Inflammatory macrophage treated with lipopolysaccharide for 1 hour (primary cell): Measurements from ENCODE around the gene DHRS7C.
"Not testable (repeated sequence)": the region's sequence is repeated elsewhere in the genome, so short reads cannot be mapped to it uniquely, and the experiment has no call there.

ENCODE experiments used
- DNase-seq, 2 donors: peaks; one replicate each; pipeline ENCODE4 v3.0.0-alpha.2; 2020 to 2022

Gene DHRS7C

DNA sequence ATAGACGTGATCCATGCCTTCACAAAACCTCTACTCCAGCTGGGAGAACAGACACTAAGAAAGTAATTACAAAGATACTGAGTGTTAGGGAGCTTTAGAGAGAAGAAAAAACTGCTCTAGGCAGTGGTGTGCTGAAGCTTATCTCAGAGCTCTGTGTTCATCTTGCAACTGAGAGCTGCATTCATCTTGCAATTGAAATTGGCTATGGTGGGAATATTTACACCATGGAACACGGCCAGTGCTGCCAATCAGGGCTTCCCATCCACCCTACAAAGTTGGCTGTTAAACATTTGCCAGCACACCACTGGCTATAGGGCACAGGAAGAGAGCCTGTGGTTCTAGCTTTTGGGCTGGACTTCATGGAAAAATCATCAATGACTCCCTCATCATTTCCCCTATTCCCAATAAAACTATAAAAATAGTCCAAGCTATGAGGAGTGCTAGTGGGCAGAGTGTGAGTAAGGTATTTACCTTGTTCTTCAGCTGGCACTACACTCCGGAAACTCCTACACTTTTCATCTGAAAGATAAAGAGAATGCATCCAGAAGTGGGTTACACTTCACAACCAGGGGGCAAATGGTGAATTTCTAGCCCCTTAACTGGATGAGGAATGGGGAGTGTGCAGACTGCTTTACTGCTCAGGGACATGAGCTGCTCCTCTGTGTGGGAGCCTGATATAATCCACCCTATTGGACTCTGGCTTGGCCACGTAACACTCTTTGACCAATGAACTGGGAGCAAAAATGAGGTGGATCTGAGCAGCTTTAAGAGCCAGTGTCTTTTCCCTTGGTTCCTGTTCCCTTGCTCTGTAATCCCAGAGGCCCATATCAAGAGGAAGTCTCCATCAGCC, 18.9 kb upstream of the DHRS7C start:
- DNase-seq: no peak

- DNase-seq: no peak
Observed at GRCh38 chr17:9809409-9809808, 18.0 kb upstream of the DHRS7C start.

GRCh38 chr17:9806699-9807098, 15.3 kb upstream of the DHRS7C start:
- DNase-seq: no peak

DNA sequence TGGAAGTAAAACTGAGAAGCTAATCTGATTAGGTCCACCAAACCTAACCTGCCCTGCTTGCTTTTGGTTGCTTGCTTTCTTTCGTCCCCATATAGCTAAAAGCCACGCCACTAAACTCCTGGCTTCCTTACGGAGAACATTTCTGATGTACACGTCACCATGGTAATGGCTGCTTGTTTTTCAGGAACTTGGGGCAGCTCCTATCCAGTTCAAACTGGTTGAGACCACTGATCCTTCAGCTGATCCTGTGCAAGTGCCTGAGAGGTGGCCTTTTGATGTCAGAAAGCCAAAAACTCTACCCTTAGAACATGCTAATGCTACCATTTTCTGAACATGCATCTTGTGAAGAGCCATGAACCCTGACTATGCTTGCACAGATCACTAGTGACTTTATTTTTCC, 14.4 kb upstream of the DHRS7C start:
- no peak for DNase-seq

DNA sequence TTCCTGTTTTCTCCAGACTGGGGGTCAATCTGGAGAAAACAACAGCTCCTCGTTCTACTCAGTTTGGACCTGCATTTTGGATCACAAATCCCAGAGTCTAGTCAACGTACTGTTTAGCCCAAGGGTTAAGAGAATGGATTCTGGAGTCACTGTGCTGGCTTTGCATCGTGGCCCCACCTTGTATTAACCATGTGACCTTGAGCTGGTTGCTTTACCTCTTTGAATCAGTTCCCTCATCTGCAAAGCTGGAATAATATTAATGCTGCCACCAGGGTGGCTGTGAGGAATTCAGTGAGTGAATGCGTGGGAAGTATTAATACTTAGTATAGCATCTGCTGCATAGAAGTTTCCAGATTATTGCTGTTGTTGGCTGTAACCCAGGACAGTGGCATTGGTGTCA, 11.3 kb upstream of the DHRS7C start:
- DNase-seq: no peak

DNA sequence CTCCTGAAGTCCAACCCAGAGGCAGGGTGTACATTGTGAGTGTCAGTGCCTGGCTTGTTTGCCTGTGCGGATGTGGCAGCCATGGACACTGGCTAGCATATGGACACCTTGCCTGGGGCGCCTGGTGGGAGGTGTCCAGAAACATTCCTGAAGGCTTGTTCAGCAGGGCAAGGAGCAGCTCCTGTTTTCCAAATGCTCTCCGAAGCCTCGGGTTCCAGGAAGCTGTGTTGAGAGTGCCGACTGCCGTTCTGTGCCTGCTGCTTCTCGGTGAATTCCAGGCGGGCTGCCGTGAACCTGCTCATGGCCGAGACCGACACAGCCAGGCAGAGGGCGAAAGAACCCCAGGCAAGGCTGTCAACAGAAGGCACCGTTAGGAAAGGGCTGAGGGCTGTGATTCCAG, 10.9 kb upstream of the DHRS7C start:
- DNase-seq: no peak

DNA sequence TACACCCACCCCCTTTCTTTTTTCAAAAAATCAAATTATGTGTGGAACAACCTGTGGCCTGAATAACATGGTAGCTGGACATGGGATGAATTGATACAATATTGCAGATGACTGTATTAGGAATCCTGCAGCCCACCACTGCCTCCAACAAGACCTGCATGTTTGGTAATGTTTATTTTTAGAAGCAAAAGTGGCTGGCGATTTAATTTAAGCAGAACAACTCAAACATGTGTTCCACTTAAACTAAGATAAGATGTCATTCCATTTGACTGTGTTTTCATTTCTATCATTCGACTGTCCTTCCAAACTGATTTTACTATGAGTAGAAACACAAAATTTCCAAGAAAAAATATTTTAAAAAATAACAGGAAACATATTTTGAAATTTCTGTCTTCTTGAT, 10.1 kb upstream of the DHRS7C start:
- DNase-seq: no peak

DNA sequence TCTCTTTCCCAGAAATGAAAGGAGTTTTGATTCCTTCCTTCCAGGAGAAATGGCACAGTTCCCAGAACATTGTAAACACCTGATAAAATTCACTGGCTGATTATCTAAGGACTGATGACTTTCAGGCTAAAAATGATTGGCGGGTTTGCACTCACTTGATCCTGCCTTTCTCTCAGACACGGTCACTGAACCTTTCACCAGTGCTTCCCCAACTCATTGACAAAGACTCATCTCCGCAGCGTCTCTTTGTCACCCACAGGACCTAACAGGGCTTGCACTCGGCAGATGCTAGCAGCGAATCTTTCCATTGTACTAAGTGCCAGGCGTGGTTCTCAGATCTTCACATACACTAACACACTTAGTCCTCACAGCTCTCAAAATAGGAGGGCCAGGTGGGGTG, 7.3 kb upstream of the DHRS7C start:
- no peak for DNase-seq

DNA sequence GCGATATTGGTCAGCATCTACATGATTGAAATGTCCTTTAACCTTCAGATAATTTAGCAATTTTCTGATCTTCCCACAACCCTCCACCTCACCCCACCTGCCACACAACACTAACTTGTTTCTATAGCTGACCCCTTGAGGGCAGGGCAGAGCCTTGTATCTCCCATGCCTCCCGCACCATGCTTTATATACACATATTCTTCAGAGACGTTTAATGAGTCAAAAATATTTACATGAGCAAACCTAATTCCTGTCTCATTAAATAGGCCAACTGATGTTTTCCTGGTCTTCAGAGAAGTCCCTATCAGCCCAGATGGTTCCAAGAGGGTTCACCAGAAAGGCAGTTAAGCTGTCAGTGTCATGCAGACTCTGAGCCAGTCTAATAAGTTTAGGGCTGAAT, 6.6 kb upstream of the DHRS7C start:
- DNase-seq: no peak

DNA sequence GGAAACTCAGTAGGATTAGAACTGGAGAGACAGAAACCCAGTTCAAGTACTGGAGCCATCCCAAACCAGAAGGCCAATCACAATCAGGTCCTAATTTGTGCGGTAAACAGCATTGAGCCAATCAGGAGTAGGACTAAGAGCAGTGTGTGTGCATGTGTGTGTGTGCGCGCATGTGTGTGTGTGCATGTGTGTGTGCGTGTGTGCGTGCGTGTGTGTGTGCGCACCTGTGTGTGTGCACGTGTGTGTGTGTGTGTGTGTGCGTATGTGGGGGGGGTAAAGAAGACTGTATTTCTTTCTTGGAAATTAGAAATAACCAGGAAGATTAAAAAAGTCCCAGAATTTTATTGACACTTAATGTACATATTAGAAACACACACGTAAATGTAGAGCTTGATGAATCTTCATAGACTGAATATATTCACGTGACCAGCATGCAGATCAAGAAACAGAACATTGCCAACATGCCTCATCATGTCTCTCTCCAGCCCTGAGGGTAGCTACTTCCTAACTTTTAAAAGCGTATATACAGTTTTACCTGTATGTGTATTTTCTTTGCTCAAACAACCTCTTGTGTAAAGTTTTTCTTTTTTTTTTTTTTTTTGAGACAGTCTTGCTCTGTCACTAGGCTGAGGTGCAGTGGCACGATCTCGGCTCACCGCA, 919 bp upstream of the DHRS7C start:
- no peak for DNase-seq

GRCh38 chr17:9790316-9790715, 1.1 kb downstream of the DHRS7C start:
- DNase-seq: no peak

GRCh38 chr17:9788601-9789000, 2.8 kb downstream of the DHRS7C start:
- DNase-seq: no peak

- no peak for DNase-seq
Observed at GRCh38 chr17:9784544-9784943, 6.8 kb downstream of the DHRS7C start.

DNA sequence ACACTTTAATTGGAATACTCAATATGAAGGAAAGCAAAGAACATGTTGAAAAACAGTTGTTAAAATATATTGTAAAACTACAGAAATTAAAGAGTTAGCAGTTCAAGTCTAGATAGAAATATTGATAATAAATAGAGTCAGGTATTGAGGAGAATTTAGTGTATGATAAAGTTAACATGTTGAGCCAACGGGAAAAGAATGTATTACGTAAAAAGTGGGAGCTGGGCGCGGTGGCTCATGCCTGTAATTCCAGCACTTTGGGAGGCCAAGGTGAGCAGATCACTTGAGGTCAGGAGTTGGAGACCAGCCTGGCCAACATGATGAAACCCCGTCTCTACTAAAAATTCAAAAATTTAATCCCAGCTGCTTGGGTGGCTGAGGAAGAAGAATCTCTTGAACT, 7.9 kb downstream of the DHRS7C start:
- not testable (repeated sequence) for DNase-seq

GRCh38 chr17:9783050-9783449, 8.3 kb downstream of the DHRS7C start:
- no peak for DNase-seq

- no peak for DNase-seq
Observed at GRCh38 chr17:9780552-9780951, 10.8 kb downstream of the DHRS7C start.

DNA sequence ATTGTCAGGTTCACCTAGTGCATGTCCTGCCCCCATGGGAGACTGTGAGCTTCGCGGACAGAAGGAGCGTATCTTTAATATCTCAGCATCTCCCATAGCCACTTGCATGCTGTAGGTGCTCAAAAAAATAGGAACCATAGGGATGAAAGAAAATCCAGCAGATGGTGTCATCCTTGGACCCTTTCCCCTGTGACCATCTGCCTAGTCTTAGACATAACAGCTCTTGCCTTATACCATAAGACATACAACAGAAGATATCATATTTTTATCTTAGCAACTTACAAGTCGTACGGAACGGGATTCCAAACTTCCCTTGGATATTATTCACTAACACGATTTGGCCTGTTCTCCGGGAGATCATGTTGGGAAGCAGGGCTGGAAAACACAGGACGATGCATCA, 14.5 kb downstream of the DHRS7C start:
- DNase-seq: no peak

DNA sequence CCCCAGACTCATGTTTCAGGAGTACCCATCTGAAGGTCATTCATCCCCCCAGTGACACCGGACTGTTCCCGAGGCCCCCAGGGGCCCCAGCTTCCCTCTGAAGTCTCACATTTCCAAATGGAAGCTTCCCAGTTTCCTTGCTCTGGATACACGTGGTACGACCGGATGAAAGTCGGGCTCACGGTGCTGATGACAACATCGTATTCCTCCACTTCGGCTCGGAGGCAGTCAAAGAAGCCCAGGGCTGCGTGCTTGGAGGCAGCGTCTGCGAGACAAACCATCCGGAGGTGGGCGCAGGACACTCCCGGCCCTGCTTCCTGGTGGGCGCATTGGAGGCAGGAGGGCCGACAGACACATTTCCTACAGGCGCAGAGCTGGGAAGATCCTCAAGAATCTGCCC, 18.7 kb downstream of the DHRS7C start:
- no peak for DNase-seq

GRCh38 chr17:9771465-9771864, 19.9 kb downstream of the DHRS7C start:
- DNase-seq: no peak

DNA sequence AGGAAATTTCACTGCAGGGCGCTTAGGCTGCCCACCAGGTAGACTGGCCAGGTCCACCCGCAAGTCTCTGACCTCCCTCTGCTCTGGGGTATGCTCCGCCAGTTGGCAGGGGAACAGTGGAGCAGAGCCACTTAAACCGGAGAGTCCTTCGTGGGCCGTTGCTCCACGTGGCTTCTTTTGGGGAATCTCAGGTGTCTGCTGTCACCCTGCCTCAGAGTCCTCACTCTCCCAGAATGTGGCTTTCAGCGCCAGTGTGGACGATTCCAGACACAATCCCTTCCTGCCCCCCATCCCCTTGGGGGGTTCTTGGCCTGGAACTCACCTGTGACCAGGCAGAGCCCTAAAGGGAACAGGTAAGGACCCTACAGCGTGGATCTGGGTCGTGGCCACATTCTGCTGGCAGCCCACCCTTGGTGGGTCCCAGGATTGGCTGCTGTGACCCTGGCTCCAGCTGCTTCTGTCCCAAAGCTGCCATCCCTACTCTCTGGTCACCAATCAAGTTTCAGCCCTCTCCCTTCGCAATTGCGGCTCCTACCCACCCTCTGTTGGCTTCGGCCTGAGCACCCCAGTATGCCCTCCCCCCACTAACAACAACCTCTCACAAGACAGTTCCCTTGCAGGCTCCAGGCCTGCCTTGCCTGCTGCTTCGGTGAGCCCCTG, 22.2 kb downstream of the DHRS7C start:
- no peak for DNase-seq

DNA sequence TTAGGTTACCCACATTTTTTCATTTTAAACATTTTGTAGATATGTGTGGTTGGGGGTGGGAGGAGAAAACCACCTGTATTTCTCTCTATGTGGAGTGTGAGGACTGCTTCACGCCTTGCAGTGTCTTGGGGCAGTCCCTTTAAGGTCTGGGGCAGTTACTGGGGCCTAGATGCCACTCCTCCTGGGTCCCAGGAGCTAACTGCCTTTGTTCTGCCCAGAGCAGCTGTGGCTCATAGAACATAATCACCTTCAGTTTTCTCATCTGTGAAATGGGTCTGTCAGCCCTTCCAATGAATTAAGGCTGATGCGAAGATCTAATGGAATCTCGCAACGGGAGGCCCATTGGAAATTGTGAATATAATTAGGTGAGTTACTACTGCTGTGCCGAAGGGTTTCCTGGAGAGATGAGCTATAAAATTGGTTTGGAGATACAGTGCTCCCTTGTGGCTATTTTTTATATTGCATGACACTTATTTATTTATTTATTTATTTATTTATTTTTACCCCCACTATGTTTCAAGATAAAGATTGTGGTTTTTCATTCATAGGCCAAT, 22.9 kb downstream of the DHRS7C start:
- peak; percentile 5 to 34 for DNase-seq

DNA sequence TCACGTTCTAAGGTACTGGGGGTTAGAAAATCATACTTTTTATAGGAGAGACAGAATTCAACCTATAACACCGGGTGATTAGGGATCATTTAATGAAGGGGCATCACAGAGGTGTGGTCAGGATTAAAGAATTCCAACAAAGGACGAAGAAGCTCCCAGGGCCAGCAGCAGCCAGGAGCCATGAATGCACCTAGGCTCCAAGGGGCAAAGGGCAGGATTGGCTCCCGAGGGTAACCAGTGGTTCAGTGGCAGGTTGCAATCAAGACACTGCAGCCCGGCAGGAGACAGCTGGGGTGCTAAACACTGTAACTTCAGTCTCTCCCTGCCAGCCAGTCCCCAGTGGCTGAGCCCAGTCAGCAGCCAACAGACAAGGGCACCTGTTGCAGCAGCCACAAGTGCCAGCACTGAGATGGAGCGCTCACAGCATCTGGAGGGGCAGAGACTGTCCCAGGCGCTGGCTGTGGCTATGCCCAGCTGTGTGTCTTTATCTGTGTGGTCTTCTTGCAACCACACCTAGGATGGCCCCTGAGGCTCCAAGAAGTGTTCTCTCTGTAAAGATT, 23.9 kb downstream of the DHRS7C start:
- no peak for DNase-seq

GRCh38 chr17:9766970-9767369, 24.4 kb downstream of the DHRS7C start:
- no peak for DNase-seq
